ENCODE results near the gene ADAM17. TPM values are rescaled to one million over a fixed set of nuclear protein-coding genes. Genes with fewer than 3 reads are reported as not detected.

Gene ADAM17
- total and polyA plus RNA-seq, 2 of the 8 experiments (the other 6 are each of a cell fraction or from before 2014, with no cell fraction given), result 6.5 to 23.5 TPM

- H3K36me3 ChIP-seq (ENCODE audit: control insufficient read depth in 2 of 4, insufficient read depth in 4 of 4, low read length in 3 of 4), result peaks cover 3 to 24% (median 14%) of the 10 kb centered on the region in 4 experiments
- no peak overlapping the region for H4K8ac ChIP-seq (ENCODE audit: extremely low read depth, insufficient read depth, low read length)
- H3K18ac ChIP-seq (ENCODE audit: extremely low read depth, low read length), result no peak overlapping the region
- H2AFZ ChIP-seq (ENCODE audit: low read length), result no peak overlapping the region
- no peak overlapping the region for H3K9ac ChIP-seq (replicated peaks in 1 of 4; ENCODE audit: extremely low read depth in 1 of 4, low read depth in 3 of 4, low read length in 3 of 4)
- no peak overlapping the region for H3K56ac ChIP-seq (replicated peaks; ENCODE audit: insufficient read length, low read depth, low read length)
- H3K23ac ChIP-seq (ENCODE audit: insufficient read length), result no peak overlapping the region
- H2BK15ac ChIP-seq (ENCODE audit: low read length), result no peak overlapping the region
- no peak overlapping the region for H3K4ac ChIP-seq (replicated peaks; ENCODE audit: insufficient read length, low read depth, low read length)
- H3K4me1 ChIP-seq (replicated peaks in 1 of 4; ENCODE audit: control insufficient read depth in 3 of 4, insufficient read depth in 4 of 4, low read length in 3 of 4), result no peaks in the 10 kb centered on the region
- no peak overlapping the region for H2BK20ac ChIP-seq (ENCODE audit: low read length)
- no peak overlapping the region for H4K91ac ChIP-seq (replicated peaks; ENCODE audit: insufficient read length, low read length)
- H3K4me3 ChIP-seq (ENCODE audit: extremely low read depth in 1 of 4, insufficient read depth in 2 of 4, low read depth in 3 of 4, low read length in 4 of 4), result no peak overlapping the region
- H4K20me1 ChIP-seq (replicated peaks in 1 of 2; ENCODE audit: control insufficient read depth in 1 of 2, insufficient read depth in 2 of 2, low read length in 2 of 2), result peaks cover 0 to 2% of the 10 kb centered on the region in 2 experiments
- H3K79me1 ChIP-seq (ENCODE audit: low read depth, low read length), result no peaks in the 10 kb centered on the region
- no peaks in the 10 kb centered on the region for H3K27me3 ChIP-seq (replicated peaks in 1 of 4; ENCODE audit: control insufficient read depth in 3 of 4, extremely low read depth in 1 of 4, insufficient read depth in 3 of 4, low read length in 3 of 4)
- TF ChIP-seq SIX5 (IDR thresholded peaks at IDR 0.05; ENCODE audit: low read depth, low read length) (no peak), KDM4A (IDR thresholded peaks at IDR 0.05; ENCODE audit: low read depth, low read length, severe bottlenecking) (no peak)
- no peak overlapping the region for H2AK5ac ChIP-seq (ENCODE audit: low read depth, low read length)
- DNase-seq (ENCODE audit: low read depth in 1 of 2, low spot score in 2 of 2) (no peak), FAIRE-seq (no peak)
- H3K9me3 ChIP-seq (ENCODE audit: insufficient read depth in 2 of 2, low read depth in 1 of 2, low read length in 1 of 2), result no peaks in the 10 kb centered on the region
- H2BK120ac ChIP-seq (replicated peaks; ENCODE audit: low read depth, low read length), result no peak overlapping the region
- H4K5ac ChIP-seq (ENCODE audit: insufficient read length, low read depth, low read length), result no peak overlapping the region
- H3K14ac ChIP-seq (ENCODE audit: insufficient read length), result no peak overlapping the region
- H3K27ac ChIP-seq (ENCODE audit: low read depth, low read length), result no peak overlapping the region
- CTCF ChIA-PET (ENCODE audit: partially characterized antibody), result interaction anchor here (0.6 to 0.9 kb wide), 3 partner anchors 11 to 286 kb away, joined by 3 to 4 read pairs (median 3); no protein-coding TSS in a partner anchor
- no peak overlapping the region for H3K4me2 ChIP-seq (ENCODE audit: insufficient read depth in 1 of 2, low read depth in 2 of 2, low read length in 2 of 2)
- POLR2A ChIA-PET (ENCODE audit: partially characterized antibody), result interaction anchor here (2.0 to 2.3 kb wide), 3 partner anchors 10 to 147 kb away, joined by 4 to 7 read pairs (median 5); partner anchors contain the start of genes IAH1 and YWHAQ
- no peaks in the 10 kb centered on the region for H3K23me2 ChIP-seq (ENCODE audit: low read depth, low read length)
- H2BK5ac ChIP-seq (ENCODE audit: low read depth, low read length), result no peak overlapping the region
- no peaks in the 10 kb centered on the region for H3K79me2 ChIP-seq (ENCODE audit: control insufficient read depth in 1 of 2, insufficient read depth in 2 of 2, low read length in 2 of 2)
- H2BK12ac ChIP-seq (ENCODE audit: low read depth, low read length), result no peak overlapping the region
Observed at GRCh38 chr2:9483107-9483506, 72.5 kb downstream of the ADAM17 start.

All from H1 (cell line).